Omental fat pad (tissue), 4 donors: ENCODE results near the gene EIF5. TPM values are rescaled to one million over a fixed set of nuclear protein-coding genes. Genes with fewer than 3 reads are reported as not detected.

ENCODE experiments used
- ATAC-seq: fragments of 150-250 bp; one replicate; pipeline ENCODE4 v1.9.1; 2016; ENCODE audit warnings: mild to moderate bottlenecking, moderate library complexity; ENCODE audit not compliant: low FRiP score
- DNase-seq: peaks from one replicate; pipeline ENCODE4 v3.0.0-alpha.2; 2019; ENCODE audit warnings: low spot score
- total RNA-seq, 4 donors: library from RNA; depleted of rRNA; stranded (reverse); fragments of >200 nt; gene quantifications; one replicate each; pipeline ENCODE4 v1.1.0, GENCODE V29; 2016
- TF ChIP-seq, protein P1 (sequence below), 3 donors: fragments of 450-650 bp; IDR thresholded peaks; one replicate each; pipeline ENCODE4 v1.5.1; 2016 to 2017; ENCODE audit warnings: antibody characterized with exemption in 3 of 3, mild to moderate bottlenecking in 3 of 3, moderate library complexity in 2 of 3

EIF5 gene
- total RNA-seq, 4 donors from 2014 or later, result 157 to 399 (median 292) TPM

DNA sequence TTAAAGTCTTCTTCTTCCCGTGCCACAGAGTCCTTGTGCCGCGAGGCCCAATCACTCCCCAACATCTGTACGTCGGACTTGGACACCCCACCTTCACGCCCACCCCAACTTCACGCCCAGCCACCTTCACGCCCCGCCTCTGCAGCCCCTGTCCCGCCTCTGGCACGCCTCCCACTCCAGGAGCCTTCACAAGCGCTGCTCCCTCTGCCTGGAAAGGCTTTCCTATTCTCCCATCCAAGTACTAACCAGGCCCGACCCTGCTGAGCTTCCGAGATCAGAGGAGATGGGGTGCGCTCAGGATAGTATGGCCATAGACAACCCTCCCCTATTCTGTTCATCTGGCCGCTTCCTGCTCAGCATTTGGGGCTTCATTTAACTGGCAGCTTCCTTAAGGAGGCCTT, 17.3 kb upstream of the EIF5 start:
- DNase-seq (no peak), ATAC-seq (no peak)
- TF ChIP-seq, protein P1, sequence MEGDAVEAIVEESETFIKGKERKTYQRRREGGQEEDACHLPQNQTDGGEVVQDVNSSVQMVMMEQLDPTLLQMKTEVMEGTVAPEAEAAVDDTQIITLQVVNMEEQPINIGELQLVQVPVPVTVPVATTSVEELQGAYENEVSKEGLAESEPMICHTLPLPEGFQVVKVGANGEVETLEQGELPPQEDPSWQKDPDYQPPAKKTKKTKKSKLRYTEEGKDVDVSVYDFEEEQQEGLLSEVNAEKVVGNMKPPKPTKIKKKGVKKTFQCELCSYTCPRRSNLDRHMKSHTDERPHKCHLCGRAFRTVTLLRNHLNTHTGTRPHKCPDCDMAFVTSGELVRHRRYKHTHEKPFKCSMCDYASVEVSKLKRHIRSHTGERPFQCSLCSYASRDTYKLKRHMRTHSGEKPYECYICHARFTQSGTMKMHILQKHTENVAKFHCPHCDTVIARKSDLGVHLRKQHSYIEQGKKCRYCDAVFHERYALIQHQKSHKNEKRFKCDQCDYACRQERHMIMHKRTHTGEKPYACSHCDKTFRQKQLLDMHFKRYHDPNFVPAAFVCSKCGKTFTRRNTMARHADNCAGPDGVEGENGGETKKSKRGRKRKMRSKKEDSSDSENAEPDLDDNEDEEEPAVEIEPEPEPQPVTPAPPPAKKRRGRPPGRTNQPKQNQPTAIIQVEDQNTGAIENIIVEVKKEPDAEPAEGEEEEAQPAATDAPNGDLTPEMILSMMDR (IDR thresholded peaks at IDR 0.05), result no peak

DNA sequence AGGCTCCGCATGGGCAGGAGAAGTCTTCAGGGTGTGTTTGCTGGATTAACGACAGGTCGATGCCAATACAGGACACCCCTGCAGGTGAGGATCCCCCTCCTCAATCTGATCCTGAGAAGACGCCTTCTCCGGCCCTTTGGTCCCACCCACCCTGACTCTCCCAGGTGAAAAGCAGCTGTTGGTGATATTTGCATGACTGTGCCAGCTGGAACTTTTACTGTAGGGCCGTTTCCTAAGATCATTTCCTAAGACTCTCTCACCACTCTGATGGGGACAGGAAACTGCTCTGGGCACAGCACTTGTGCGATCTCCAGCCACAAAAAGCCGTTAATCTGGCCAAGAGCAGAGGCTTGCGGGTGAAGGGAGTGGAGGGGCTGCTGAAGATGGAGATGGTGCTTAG, 16.8 kb upstream of the EIF5 start:
- no peak for DNase-seq
- ATAC-seq, result no peak
- TF ChIP-seq, protein P1 (IDR thresholded peaks at IDR 0.05), result no peak

DNA sequence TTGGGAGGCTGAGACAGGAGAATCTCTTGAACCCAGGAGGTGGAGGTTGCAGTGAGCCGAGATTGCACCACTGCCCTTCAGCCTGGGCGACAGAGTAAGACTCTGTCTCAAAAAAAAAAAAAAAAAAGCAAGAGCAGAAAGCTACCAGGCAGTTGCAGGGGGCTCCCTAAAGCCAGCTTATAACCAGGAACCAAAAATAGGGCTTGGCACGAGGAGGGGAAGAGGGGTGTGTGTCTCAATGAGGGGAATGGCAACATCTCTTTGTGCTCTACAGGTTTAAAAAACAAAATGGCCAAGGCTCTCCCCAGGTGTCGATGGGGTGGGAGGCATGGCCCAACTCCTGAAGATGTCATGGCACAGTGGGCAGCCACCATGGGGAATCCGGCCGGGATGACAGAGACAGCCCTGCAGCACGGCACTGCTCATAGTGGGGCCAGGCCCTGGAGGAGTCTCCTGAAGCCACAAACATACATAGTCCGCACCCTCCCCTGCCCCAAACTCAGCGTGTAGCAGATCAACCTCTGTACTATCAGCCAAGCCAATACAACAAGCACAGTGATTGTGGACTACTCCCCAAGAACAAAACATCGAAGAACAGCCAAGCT, 16.0 kb upstream of the EIF5 start:
- ATAC-seq (no peak), DNase-seq (no peak)
- TF ChIP-seq, protein P1 (IDR thresholded peaks at IDR 0.05), result no peak

DNA sequence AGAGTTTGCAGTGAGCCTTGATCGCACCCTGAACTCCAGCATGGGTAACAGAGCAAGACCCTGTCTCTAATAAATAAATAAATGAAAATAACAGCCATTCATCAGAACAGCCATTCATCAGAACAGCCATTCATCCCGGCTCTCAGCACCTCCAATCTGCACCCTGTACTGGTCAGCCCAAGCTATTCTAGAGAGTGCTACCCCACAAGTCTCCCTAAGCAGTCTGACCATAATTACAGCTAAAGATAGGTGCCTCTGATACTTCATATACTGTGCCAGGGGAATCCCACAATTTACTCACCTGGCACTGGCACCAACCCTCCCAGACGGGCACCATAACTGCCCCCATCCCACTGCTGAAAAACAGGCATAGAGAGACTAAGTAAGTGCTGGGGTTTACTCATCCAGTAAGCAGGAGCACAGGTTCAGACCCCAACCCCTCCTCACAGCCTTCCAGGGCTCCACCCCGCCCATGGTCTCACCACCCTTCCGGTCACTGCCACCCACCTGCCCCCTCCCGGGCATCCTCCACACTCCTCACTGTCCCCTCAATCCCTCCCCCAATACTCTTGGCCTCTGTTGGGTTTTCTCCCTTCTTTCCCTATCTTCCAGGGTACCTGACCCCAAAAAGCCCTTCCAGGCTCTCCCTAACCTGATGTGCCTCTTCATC, 15.2 kb upstream of the EIF5 start:
- DNase-seq (no peak), ATAC-seq (no peak)
- TF ChIP-seq, protein P1 (IDR thresholded peaks at IDR 0.05), result no peak

DNA sequence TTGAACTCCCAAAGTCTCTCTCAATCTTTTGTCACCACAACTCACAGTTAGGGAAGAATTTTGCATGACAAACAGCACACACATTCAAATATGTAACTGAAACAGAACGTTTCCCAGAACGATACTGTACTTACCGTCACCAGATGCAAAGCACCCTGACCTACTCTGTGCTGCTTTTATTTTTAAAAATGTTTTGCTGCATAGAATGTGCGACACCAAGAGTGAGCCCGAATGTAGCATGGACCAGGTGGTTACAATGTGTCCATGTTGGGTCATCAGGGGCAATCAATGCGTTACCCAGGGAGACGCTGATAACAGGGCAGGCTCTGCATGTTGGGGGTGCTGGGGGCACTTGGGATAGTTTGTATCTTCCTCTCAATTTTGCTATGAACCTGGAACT, 14.6 kb upstream of the EIF5 start:
- TF ChIP-seq, protein P1 (IDR thresholded peaks at IDR 0.05), result no peak
- no peak for ATAC-seq
- DNase-seq, result no peak

DNA sequence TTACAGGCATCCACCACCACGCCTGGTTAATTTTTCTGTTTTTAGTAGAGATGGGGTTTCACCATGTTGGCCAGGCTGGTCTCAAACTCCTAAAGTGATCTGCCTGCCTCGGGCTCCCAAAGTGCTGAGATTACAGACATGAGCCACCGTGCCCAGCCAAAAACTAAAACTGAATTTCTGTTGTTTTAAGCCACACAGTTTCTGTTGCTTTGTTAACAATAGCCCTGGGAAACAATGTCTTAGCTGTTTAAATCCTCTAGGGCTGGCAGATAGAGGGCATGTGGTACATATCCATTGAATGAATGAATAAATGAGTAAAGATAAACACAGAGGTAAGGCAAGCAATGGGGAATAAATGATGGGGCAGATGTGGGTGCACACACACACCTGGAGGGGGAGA, 8.0 kb upstream of the EIF5 start:
- no peak for DNase-seq
- TF ChIP-seq, protein P1 (IDR thresholded peaks at IDR 0.05), result no peak
- no peak for ATAC-seq

DNA sequence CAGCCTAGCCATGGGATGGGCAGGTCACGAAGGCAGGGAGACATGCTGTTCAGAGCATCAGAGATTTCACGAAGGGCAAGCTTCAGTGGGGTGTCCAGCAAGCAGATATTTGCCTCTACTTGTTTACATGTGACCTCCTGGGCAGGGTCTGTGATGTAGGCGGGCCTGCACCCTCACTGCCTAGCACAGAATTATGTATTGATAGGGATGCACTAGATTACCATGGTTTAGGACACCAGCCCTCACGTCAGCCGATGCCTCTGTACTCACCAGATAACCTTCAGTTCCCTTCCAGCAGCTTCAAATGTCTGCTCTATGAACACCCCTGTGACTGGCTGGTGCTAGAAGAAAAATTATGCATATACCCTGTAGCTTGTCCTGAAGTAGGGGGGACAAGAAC, 5.1 kb upstream of the EIF5 start:
- TF ChIP-seq, protein P1 (IDR thresholded peaks at IDR 0.05), result no peak
- ATAC-seq (no peak), DNase-seq (no peak)
